HG03354 (cell line): ENCODE results near the gene ATG7.
"Not testable (repeated sequence)": the region's sequence is repeated elsewhere in the genome, so short reads cannot be mapped to it uniquely, and the experiment has no call there.

Experiments
- ATAC-seq: cut with Tn5 transposase; IDR thresholded peaks from one replicate; pipeline ENCODE4 v1.9.1; 2021; ENCODE audit warnings: mild to moderate bottlenecking; ENCODE audit not compliant: unreplicated experiment, poor library complexity, severe bottlenecking

Gene ATG7

DNA sequence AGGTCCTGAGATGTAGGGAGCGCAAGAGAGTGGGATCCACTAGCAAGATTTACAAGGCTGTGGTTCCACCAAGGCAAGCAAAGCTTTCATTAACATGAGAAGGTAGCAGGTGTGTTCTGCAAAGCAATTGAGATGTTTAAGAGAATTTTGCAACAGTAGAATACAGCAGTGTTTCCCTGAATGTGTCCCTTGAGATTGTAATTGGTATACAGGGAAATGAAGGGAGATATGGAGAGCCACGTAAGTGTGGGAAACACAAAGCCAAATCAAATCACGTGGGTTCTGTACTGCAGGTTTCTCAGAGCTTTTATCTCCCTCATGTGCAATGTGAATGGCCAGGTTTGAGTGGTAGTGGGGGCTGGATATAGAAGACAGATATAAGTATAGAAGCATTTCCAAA is 67.3 kb downstream of the ATG7 start:
- ATAC-seq, result no peak

GRCh38 chr3:11346416-11346815 is 74.2 kb downstream of the ATG7 start:
- no peak for ATAC-seq

DNA sequence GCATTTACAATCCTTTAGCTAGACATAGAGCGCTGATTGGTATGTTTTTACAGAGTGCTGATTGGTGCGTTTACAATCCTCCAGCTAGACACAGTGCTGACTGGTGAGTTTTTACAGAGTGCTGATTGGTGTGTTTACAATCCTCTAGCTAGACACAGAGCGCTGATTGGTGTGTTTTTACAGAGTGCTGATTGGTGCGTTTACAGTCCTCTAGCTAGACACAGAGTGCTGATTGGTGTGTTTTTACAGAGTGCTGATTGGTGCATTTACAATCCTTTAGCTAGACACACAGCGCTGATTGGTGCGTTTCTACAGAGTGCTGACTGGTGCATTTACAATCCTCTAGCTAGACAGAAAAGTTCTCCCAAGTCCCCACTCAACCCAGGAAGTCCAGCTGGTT is 76.7 kb downstream of the ATG7 start:
- ATAC-seq, result not testable (repeated sequence)

DNA sequence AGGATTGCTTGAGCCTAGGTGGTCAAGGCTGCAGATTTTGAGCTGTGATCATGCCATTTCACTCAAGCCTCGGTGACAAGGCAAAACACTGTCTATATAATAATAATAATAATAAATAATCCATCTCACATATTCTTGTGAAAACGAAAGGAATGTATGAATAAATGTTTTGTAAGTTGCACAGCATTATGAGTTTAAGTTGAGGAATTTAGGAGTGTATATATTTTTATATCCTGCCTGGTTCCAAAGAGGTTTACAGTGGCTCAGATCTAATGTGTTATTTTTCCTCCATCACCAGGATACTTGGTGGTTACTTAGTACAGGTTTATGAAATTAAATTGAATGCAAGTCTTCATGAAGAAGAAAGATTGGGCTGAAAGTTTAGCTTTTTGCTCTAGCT is 77.2 kb downstream of the ATG7 start:
- no peak for ATAC-seq

DNA sequence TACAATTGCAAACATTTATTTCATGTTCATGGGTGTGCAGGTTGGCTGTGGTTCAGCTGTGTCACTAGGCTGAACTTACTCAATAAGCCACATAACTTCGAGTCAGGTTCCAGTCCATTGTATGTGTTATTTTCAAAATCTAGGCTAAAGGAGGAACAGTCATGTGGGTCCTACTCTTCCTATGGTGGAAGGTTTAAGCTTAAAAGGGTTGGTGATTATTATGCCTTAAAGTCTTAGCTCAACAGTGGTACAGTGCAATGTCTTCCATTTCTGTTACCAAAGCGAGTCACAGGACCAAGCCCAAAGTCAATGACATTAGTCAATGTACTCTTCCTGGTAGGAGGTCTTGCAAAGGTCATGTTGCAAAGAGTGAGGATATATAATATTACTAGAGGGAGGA is 78.2 kb downstream of the ATG7 start:
- no peak for ATAC-seq

- ATAC-seq, result no peak
Observed at GRCh38 chr3:11351451-11351850, 79.3 kb downstream of the ATG7 start.

DNA sequence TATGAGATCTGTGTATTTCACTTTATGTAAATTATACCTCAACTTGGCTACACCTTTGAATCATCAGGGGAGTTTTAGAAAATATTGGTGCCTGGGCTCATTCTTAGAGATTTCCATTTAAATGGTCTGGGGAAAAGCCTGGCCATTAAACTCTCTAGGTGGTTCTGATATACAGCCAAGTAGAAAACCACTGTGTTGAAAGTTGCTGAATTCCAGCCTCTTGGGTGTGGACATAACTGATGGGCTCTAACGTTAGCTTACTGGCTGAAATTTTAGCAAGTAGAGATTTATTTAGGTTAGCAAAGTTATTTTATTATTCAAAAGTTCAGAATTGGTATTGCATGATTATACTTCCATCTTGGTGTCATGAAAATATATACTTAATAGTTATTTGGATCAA is 84.1 kb downstream of the ATG7 start:
- no peak for ATAC-seq

DNA sequence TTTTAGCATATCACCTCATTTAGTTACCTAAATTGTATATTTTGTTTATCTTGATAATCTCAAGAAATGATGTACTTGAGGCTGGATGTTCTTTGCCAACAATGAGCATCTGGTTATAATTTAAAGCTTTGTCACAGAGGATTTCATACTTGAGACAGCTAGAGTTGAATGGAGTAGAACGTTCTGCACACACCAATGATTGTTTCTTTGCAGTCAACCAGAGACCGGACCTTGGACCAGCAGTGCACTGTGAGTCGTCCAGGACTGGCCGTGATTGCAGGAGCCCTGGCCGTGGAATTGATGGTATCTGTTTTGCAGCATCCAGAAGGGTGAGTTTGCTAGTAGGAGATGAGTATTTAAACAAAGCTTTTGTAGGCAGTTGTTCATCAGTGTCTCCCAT is 90.4 kb downstream of the ATG7 start:
- no peak for ATAC-seq

DNA sequence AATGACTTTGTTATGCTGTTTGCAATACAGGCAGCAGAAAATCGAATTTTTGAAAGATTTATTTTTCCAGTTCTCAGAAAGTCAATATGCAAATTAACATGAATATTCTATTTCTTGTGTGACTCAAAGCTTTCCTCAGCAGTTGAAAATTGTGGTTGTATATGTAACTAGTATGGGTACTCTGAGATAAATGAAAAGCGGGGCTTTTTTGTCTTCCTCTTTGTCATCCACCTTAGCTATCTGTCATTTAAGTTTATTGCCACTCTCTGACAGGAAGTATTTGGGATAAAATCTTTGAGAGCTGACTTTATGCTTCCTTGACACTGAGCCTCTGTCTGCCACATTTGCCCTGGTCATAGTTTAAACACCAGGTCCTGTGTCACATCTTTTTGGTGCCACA is 91.5 kb downstream of the ATG7 start:
- ATAC-seq, result peak; percentile 59

GRCh38 chr3:11364181-11364580 is 92.0 kb downstream of the ATG7 start:
- ATAC-seq, result no peak

GRCh38 chr3:11367143-11367693 is 95.0 kb downstream of the ATG7 start:
- no peak for ATAC-seq

DNA sequence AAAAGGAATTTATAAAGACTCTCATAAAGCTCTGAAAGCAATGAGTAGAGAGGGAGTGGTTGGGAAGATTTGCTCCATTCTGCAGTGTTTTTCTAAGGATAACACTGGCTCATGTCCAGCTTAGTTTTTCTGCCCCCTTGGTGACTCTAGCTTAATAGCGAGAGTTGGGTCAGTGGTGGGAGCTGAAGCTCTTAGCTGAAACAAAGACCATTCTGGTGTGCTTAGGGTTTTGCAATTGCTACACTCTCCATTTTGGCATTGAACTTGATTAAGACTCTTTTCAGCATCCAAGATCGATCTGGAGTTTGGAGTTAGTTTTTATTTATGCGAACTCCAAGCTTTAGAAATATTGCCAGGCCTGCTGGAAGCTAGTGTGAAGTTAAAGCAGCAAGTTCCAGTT is 98.0 kb downstream of the ATG7 start:
- no peak for ATAC-seq

GRCh38 chr3:11370966-11371365 is 98.8 kb downstream of the ATG7 start:
- no peak for ATAC-seq

DNA sequence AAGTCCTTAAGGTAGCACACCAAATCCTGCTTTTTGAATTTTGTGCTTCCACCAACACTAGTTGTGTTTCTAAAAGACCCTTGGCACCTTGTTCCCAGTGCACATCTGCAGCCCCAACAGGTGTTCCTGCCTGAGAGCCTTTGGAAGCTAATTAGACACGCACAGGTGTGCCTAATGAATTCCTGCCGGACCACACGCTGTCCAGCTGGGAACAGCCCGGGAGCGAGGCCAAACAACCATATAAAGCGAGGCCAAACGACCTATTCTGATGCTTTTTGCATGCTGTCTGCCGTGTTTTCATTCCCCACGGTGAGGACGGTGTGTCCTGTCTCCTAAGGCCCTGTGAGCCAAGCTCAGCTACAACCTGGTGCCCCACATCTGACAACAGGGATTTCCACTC is 99.5 kb downstream of the ATG7 start:
- no peak for ATAC-seq

GRCh38 chr3:11373235-11373634 is 101.0 kb downstream of the ATG7 start:
- no peak for ATAC-seq

DNA sequence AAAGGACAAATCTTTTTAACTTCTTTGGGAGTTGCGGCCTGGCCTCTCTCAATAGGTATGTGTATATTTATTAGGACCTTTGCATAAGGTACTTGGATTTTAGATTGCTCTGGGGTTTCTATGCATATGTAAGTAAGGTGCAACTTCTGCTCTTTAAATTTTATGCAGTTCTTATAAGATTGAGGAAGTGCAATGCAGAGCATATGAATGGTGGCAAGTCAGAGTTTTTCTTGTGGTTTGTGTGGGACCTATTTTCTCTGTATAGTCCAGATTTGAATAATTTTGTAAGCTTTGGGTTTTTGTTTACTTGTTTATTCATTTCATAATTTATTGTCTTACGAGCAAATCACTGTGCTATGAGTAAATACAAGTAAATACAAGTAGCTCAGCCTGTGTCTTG is 101.5 kb downstream of the ATG7 start:
- no peak for ATAC-seq

DNA sequence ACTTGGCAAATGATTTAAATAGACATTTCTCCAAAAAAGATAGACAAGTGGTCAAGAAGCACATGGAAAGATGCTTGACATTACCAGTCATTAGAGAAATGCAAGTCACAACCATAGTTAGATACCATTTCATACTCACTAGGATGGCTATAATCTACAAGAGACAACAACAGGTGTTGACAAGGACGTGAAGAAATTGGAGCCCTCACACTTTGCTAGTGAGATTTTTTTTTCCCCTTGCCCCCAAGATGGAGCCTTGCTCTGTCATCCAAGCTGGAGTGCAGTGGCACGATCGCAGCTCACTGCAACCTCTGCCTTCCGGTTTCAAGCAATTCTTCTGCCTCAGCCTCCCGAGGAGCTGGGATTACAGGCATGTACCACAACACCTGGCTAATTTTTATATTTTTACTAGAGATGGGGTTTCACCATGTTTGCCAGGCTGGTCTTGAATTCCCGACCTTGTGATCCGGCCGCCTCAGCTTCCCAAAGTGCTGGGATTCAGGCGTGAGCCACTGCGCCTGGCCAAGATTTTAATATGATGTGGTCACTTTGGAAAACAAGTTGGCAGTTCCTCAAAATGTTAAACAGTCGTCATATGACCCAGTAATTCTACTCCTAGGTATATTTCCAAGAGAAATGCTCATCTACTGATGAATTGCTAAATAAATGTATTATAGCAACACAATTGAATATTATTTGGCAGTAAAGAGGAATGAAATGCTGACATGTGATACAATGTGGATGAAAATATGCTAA is 103.3 kb downstream of the ATG7 start:
- no peak for ATAC-seq

GRCh38 chr3:11377719-11378118 is 105.5 kb downstream of the ATG7 start:
- ATAC-seq, result no peak

- ATAC-seq, result no peak
Observed at GRCh38 chr3:11379238-11379823, 107.1 kb downstream of the ATG7 start.

GRCh38 chr3:11379824-11380701 is 107.9 kb downstream of the ATG7 start:
- ATAC-seq, result no peak

DNA sequence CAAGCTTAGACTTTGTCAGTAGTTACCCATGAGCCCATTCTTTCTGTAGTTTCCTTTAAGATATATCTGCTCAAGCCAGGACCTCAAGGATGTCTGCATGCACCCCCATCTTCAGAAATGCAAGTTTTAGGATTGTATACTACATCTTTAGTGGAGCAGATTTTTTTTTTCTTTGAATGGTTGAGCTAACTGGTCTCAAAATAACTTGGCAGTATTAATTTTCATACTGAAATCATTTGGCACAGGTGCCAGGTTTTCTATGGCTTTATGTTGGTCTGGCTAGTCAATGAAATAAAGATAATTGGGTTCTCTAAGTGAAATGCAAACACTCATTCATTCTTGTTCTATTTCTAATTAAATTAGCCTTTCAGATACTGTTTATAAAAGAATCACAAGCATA is 108.9 kb downstream of the ATG7 start:
- ATAC-seq, result no peak
